BE2C (cell line): ENCODE results near the gene EBLN1.

Experiments
- DNase-seq: peaks from one replicate; pipeline ENCODE4 v3.0.0-alpha.2; 2020
- H3K27me3 ChIP-seq: fragments of 250-450 bp; sonication (Bioruptor Pico); 2 replicates; pipeline ENCODE4 v1.5.1; 2020; ENCODE audit warnings: mild to moderate bottlenecking
- H3K36me3 ChIP-seq: fragments of 250-450 bp; sonication (Bioruptor Pico); 2 replicates; pipeline ENCODE4 v1.5.1; 2020; ENCODE audit warnings: mild to moderate bottlenecking
- H3K4me1 ChIP-seq: fragments of 250-450 bp; sonication (Bioruptor Pico); 2 replicates; pipeline ENCODE4 v1.5.1; 2020
- H3K4me3 ChIP-seq: 2 replicates; pipeline ENCODE4 v1.5.1; 2011; ENCODE audit warnings: low read depth, low read length
- H3K9me3 ChIP-seq: fragments of 250-450 bp; sonication (Bioruptor Pico); 2 replicates; pipeline ENCODE4 v1.5.1; 2020
- TF ChIP-seq, protein P1 (sequence below): IDR thresholded peaks from 2 replicates; pipeline ENCODE4 v1.5.1; 2012; ENCODE audit warnings: mild to moderate bottlenecking, low read depth, low read length

Gene EBLN1

DNA sequence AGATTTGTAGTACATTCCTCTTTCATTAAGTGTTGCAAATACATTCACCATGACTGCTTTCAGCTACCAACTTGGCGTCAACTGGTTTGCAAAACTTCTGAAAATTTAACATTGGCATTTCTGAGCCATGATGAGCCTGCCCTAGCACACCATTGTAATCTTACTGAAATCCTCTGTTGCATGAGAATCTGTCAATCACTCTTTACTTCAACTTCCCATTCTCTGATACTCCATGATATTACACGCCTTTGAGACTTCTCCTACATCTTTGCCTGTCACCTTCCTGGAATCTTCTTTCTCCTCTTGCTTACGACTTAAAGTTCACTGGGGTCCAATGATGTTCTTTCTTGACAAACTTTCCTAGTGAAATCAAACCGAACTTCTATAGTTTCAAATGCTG lies 32.2 kb downstream of the EBLN1 start:
- Histone ChIP-seq H3K27me3 (peaks cover 5% of the 10 kb centered on the region; the same call in 1 of the 2 replicates), H3K36me3 (no peaks in the 10 kb centered on the region), H3K4me1 (no peaks in the 10 kb centered on the region), H3K9me3 (no peaks in the 10 kb centered on the region), H3K4me3 (no peak overlapping the region)
- no peak for DNase-seq
- TF ChIP-seq, protein P1, sequence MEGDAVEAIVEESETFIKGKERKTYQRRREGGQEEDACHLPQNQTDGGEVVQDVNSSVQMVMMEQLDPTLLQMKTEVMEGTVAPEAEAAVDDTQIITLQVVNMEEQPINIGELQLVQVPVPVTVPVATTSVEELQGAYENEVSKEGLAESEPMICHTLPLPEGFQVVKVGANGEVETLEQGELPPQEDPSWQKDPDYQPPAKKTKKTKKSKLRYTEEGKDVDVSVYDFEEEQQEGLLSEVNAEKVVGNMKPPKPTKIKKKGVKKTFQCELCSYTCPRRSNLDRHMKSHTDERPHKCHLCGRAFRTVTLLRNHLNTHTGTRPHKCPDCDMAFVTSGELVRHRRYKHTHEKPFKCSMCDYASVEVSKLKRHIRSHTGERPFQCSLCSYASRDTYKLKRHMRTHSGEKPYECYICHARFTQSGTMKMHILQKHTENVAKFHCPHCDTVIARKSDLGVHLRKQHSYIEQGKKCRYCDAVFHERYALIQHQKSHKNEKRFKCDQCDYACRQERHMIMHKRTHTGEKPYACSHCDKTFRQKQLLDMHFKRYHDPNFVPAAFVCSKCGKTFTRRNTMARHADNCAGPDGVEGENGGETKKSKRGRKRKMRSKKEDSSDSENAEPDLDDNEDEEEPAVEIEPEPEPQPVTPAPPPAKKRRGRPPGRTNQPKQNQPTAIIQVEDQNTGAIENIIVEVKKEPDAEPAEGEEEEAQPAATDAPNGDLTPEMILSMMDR: no peak

DNA sequence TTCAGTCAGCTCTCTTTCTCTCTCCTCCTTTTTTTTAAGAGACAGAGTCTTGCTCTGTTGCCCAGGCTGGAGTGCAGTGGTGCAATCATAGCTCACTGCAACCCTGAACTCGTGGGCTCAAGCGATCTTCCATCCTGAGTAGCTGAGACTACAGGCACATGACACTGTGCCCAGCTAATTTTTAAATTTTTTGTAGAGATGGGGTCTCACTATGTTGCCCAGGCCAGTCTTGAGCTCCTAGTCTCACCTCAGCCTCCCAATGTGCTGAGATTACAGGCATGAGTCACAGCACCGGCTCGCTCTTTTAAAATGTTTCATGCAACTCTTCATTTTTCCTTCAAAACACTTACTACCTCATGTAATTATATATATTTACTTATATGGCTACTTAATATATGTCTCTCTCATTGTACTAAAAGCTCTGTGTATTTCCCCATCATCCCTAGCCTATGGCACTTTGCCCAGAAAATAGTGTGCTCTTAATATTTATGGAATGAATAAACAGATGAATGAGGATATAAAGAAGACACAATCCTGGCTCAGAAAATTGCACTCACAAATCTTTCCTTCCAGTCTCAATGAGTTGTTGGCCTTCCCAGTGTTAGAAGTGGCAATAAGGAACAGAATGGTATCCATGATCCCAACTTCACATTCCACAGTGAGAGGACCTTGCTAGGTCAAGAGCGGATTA lies 33.9 kb downstream of the EBLN1 start:
- Histone ChIP-seq H3K27me3 (peaks cover 5% of the 10 kb centered on the region; the same call in 1 of the 2 replicates), H3K4me3 (no peak overlapping the region), H3K36me3 (no peaks in the 10 kb centered on the region), H3K9me3 (no peaks in the 10 kb centered on the region), H3K4me1 (no peaks in the 10 kb centered on the region)
- TF ChIP-seq, protein P1: no peak
- no peak for DNase-seq

DNA sequence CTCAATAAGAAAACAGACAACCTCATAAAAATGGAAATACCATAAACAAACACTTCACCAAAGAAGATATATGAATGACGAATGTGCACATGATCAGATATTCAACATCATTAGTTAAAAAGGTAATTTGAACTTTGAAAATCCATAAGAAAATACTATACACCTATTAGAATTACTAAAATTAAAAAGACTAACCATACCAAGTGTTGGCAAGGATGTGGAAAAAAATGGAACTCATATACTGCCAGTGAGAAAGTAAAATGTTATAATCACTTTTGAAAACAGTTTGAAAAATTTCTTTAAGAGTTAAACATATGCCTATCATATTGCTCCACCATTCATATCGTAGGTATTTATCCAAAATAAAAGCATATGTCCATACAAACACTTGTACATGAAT lies 37.1 kb downstream of the EBLN1 start:
- peaks cover 8% of the 10 kb centered on the region for H3K27me3 ChIP-seq
- H3K36me3 ChIP-seq: no peaks in the 10 kb centered on the region
- no peaks in the 10 kb centered on the region for H3K4me1 ChIP-seq
- TF ChIP-seq, protein P1: no peak
- no peak for DNase-seq
- no peak overlapping the region for H3K4me3 ChIP-seq
- no peaks in the 10 kb centered on the region for H3K9me3 ChIP-seq

DNA sequence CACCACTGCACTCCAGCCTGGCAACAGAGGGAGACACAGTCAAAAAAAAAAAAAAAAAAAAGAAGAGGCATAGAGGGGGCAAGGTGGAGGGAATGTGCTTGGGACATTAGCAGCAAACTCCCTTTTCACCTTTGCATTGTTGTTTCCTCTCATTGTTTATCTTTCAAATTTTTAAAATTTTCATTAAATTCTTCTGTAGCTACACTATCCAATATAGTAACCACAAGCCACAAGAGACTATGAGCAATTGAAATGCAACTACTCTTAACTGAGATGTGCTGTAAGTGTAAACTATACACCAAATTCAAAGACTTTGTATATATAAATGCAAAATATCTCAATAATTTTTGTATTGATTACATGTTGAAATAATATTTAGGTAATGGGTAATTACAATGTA lies 43.4 kb downstream of the EBLN1 start:
- DNase-seq: no peak
- TF ChIP-seq, protein P1: no peak

DNA sequence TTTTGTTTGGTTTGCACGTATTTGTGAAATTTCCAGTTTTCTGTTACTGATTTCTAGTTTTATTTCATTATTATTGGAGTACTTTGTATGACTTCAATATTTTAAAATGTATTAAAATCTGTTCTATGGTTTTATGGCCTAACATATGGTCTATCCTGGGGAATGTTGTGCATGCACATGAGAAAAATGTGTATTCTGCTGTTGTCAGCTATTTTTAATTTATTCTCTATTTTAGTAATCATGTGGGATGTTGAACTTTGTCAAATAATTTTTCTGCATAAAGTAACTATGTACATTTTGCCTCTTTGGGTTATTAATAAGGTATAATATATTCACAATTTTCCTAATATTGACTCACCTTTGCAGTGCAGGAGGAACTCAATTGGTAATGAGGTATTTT lies 46.7 kb downstream of the EBLN1 start:
- DNase-seq: no peak
- Histone ChIP-seq H3K27me3 (peaks cover 5% of the 10 kb centered on the region; the same call in 1 of the 2 replicates), H3K9me3 (no peaks in the 10 kb centered on the region), H3K4me3 (no peak overlapping the region), H3K36me3 (no peaks in the 10 kb centered on the region), H3K4me1 (no peaks in the 10 kb centered on the region)
- TF ChIP-seq, protein P1: no peak

More for the DNA sequence above, 43.4 kb downstream of the EBLN1 start:
- Histone ChIP-seq H3K4me1 (no peaks in the 10 kb centered on the region), H3K4me3 (no peak overlapping the region), H3K9me3 (no peaks in the 10 kb centered on the region), H3K36me3 (no peaks in the 10 kb centered on the region), H3K27me3 (peaks cover 9% of the 10 kb centered on the region)

DNA sequence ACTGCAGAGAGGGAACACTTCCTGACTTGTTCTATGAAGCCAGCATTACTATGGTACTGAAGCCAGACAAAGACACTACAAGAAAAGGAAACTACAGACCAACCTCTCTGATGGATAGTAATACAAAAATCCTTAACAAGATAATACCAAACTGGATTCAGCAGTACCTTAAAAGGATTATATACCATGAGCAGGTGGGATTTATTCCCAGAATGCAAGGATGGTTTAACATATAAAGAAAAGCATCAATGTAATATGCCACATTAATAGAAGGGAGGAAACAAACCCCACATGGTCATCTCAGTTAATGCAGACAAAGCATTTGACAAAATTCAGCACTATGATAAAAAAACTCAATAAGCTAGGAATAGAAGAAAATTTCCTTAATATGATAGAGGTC lies 47.2 kb downstream of the EBLN1 start:
- H3K36me3 ChIP-seq: no peaks in the 10 kb centered on the region
- no peak for DNase-seq
- H3K4me3 ChIP-seq: no peak overlapping the region
- no peaks in the 10 kb centered on the region for H3K4me1 ChIP-seq
- H3K9me3 ChIP-seq: no peaks in the 10 kb centered on the region
- peaks cover 2% of the 10 kb centered on the region; the same call in 1 of the 2 replicates for H3K27me3 ChIP-seq
- TF ChIP-seq, protein P1: no peak
